GM11168 (cell line): Measurements from ENCODE around the gene PLA2G7.

Experiments used
- in situ Hi-C: fragments of 300-500 bp; cut with MboI; formaldehyde crosslinking; loops from one replicate; pipeline ENCODE4 v1.12.0; 2022; ENCODE audit warnings: low sequenced_read_pairs; ENCODE audit not compliant: unreplicated experiment

The PLA2G7 gene

GRCh38 chr6:46690141-46690755 is 44.9 kb downstream of the PLA2G7 start:
- in situ Hi-C loops, result no loop called here

DNA sequence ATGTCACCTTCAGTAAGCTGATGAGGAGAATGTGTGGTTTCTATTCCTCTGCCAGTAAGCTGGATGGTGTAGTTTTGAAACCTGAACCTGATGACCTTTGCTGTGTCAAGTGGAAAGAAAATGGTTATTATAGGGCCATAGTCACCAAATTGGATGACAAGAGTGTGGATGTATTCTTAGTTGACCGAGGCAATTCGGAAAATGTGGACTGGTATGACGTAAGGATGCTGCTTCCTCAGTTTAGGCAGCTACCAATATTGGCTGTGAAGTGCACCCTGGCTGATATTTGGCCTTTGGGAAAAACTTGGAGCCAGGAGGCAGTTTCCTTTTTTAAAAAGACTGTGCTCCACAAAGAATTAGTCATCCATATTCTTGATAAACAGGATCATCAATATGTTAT is 45.5 kb downstream of the PLA2G7 start:
- in situ Hi-C loops, result no loop called here

DNA sequence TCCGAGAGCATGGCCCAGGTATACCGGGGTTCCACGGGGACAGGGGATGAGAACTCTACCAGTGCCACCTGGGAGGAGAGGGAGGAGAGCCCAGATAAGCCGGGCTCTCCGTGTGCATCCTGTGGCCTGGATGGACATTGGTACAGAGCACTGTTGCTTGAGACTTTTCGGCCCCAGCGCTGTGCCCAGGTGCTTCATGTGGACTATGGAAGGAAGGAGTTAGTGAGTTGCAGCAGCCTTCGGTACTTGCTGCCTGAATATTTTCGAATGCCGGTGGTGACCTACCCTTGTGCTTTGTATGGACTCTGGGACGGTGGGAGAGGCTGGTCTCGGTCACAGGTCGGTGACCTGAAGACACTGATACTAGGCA is 46.2 kb downstream of the PLA2G7 start:
- in situ Hi-C loops, result no loop called here

GRCh38 chr6:46688117-46688965 is 46.8 kb downstream of the PLA2G7 start:
- in situ Hi-C loops, result no loop called here

DNA sequence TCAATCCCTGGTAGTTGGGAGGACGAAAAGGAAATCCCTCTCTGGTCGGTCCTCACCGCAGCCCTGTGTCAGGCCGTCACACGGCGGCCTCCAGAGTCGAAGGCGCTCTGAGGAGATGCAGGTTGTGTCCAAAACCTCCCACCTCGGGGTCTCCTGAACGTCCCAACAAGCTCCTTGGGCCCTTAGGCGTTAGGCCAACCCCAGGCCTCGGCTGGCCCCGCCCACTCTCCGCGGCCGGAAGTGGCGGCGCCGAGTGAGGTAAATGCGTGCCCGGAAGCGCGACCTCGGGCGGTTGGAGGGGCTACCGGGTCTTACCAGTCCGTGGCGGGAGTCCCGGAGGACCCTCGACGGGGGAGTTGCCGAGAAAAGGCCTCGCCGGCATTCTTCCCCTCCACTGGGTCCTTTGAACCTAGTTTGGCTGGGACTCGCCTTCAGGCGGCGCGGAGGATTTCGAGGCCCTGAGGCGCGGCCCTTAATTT is 47.5 kb downstream of the PLA2G7 start, which contains the start of gene TDRD6:
TSS of gene TDRD6 (plus strand) at position 267 of the 479 bp plus-strand sequence. CDS start 244 bp downstream, outside the sequence.
- in situ Hi-C loops, result no loop called here

GRCh38 chr6:46684771-46685170 is 50.4 kb downstream of the PLA2G7 start:
- in situ Hi-C loops, result no loop called here

DNA sequence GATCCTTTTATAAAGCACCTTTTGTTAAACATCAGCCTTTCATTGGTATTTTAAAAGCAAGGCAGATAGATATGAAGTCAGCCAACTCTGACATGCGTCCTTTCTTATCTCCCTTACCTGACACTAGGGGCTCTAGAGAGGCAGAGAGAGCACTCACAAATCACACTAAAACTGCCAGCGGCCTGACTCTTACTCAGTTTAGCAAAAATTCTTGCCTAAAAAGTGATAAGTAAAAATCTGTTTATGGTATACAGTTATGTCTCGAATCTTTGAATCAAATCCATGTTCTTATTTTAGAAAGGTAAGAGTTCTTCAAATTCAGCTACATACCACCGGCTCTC is 57.9 kb downstream of the PLA2G7 start:
- in situ Hi-C loops, result no loop called here

DNA sequence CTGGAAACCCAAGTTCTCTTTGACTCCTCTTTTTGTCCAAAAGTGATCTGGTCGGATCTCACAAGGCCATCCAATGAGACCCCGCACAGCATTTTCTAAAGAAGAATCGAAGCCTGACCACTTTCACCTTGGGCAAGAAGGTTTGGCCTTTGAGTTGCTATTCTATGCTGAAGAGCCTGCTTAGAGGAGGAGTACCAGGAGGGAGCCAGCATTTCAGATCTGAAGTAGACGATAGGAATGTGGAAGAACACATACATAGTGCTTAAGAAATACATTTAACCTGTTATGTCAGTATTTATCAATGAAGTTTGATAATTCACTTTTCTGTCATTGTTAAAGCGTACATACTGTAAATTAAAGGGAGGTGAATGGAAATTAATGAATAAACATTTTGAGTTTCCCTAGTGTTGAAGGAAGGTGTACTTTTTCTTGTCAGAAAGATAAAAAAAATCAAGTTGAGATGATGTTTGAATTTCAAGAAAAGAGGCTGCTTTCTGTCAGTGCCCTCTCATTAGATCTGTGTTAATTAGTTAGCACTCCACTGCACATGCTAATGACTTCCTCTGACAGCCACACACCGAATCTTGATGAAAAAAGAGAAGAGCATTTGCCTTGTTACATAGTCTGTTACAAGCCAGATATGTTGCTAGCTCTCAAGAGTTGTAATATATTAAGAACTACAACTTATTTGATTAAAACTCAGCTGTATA is 58.4 kb downstream of the PLA2G7 start:
- in situ Hi-C loops, result no loop called here

DNA sequence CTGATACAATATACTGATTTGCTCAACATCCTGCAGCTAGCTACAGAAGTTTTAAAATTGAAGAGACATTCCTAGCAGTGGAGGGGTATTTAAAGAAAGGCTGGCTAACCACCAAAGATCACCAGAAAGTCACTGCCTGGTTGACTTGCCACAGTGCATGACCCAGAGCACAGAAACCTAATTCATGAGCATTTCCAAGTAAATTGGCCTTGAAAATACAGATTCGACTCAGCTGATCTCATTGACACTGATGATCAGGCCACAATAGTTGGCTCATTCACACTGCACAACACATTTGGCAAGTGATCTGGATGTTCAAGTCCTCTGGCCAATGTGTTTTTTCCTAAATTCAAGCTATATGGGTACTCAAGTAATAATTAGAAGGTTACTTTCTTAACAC is 60.8 kb downstream of the PLA2G7 start:
- in situ Hi-C loops, result no loop called here

DNA sequence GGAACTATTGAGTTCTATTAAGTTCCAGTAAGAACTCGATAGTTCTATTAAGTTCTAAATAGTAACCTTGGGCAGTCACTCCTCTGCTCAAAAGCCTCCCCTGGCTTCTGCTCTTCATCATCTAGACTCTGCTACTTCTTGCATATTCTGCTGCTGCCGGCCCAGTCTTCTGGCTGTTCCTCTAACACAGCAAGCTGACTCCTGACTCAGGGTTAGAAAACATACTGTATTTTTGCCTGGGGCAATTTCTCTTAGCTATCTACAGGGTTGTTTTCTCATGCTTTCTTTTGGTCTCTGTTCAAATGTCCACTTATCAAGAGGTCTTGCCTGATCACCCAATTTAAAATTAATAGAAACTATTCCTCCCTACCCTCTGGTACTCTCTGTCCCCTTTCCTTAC is 67.8 kb downstream of the PLA2G7 start:
- in situ Hi-C loops, result no loop called here

DNA sequence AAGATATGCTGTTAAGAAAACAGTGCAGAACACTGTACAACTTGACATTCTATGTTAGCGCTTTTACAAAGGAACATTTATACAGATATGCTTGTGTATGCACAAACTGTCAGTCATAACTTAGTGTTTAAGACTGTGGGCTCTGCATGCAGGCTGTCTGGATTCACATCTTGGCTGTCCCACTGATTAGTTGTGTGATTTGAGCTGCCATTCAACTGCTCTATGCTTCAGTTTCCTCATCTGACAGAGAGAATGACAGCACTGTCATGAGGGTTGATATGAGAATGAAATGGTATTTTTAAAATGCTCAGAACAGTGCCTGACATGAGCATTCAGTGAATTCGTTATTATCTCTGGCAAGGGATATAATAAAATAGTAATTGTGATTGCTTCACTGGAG is 73.7 kb downstream of the PLA2G7 start:
- in situ Hi-C loops, result no loop called here

DNA sequence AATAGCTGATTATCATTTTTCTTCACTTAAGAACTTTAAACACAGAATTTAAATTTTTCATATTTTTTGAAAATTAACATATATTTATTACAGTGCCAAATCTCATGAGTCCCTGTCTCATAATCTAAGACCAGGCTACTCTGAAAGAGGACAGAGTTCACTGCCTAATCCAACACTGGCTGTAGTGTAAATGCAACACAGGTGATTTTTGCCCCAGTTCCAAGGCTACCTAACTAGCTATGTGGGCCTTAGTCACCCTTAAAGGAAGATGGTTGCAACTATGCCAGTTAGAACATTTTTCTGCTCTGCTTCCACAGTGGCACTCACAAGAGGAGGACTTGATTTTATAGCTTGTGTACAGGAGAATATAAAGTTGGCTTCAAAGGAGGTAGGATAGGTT is 77.5 kb downstream of the PLA2G7 start:
- in situ Hi-C loops, result no loop called here

- in situ Hi-C loops, result no loop called here
These were observed 79.4 kb downstream of the PLA2G7 start for GRCh38 chr6:46655803-46656202.
